ENCODE results near the gene USP20.

The USP20 gene

GRCh38 chr9:129858167-129858962 lies 23.1 kb downstream of the USP20 start:
- DNase-seq: no peak

GRCh38 chr9:129860653-129861446 lies 25.6 kb downstream of the USP20 start:
- no peak for DNase-seq

GRCh38 chr9:129861447-129861827 lies 26.2 kb downstream of the USP20 start:
- no peak for DNase-seq

GRCh38 chr9:129863059-129863690 lies 27.9 kb downstream of the USP20 start:
- DNase-seq: no peak

GRCh38 chr9:129864991-129865647 lies 29.9 kb downstream of the USP20 start:
- DNase-seq: no peak

GRCh38 chr9:129865668-129866320 lies 30.5 kb downstream of the USP20 start:
- DNase-seq: no peak

- DNase-seq: no peak
These were observed 31.3 kb downstream of the USP20 start for GRCh38 chr9:129866394-129867135.

- no peak for DNase-seq
These were observed 32.1 kb downstream of the USP20 start for GRCh38 chr9:129867136-129868022.

- DNase-seq: no peak
These were observed 33.0 kb downstream of the USP20 start for GRCh38 chr9:129868023-129868871.

GRCh38 chr9:129868872-129869486 lies 33.7 kb downstream of the USP20 start:
- no peak for DNase-seq

GRCh38 chr9:129869585-129870501 lies 34.6 kb downstream of the USP20 start:
- DNase-seq: no peak

- no peak for DNase-seq
These were observed 35.8 kb downstream of the USP20 start for GRCh38 chr9:129871046-129871445.

GRCh38 chr9:129873563-129874190 lies 38.4 kb downstream of the USP20 start:
- DNase-seq: no peak

GRCh38 chr9:129874261-129875101 lies 39.2 kb downstream of the USP20 start:
- no peak for DNase-seq

- no peak for DNase-seq
These were observed 39.9 kb downstream of the USP20 start for GRCh38 chr9:129875181-129875611.

GRCh38 chr9:129875687-129876395 lies 40.6 kb downstream of the USP20 start:
- no peak for DNase-seq

Measured in 8988T (cell line).